ENCODE data around the gene TBXA2R. TPM values are rescaled to one million over a fixed set of nuclear protein-coding genes. Genes with fewer than 3 reads are reported as not detected.
A peak's percentile ranks its signal among the peaks of the same experiment; 100 is the strongest.

TBXA2R gene
- total and polyA plus RNA-seq, 12 donors = 1.6 to 4.0 (median 3.0) TPM

DNA sequence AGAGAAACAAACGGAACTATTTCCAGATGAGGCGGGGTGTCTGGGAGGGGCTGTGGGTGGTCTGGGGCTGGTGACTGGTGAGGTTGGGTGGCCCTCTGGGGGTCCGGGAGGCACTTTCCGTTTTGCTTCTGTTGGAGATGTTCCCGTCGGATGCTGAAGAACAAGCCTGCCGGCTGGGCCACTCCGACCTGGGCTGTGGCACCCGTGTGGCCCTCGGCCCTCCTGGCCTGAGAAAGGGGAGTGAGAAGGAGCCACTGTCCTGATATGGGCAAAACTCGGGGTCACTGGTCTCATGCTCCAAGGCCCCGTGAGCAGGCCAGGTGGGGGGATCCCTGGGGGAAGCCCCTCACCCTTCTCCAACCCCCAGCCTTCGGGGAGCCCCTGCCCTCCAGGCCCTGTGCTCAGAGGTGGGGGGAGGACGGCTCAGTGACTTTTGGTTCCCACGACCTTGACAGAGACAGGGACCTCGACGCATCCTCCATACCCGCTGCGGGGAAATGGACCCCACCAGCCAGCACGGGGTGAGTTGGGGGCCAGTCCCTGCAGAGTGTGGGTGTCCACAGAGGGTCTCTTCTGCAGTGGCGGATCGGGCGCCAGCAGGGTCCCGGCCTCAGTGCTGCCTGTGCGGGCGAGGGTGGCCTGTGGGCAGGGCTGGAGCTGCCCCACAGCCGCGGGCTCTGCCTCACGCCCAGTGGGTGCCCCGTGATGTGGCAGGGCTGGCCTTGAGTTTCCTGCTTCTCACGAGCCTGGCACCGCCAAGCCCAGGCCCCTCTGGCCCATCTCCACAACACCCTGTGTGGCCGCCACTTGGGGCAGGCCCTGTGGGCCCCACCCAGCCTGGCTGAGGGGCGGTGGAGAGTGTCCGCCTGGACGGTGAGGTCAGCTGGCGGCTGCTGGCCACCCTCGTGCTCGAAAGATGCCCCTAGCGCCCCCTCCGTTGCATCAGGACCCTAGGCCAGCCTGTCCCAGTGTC lies 4.4 kb upstream of the TBXA2R start:
- Histone ChIP-seq H3K4me1 (peaks cover 8 to 49% (median 42%) of the 10 kb centered on the region in 9 donors), H3K27me3 (peaks cover 0 to 16% (median 0%) of the 10 kb centered on the region in 7 donors), H3K4me3 (no peak overlapping the region), H3K9me3 (no peaks in the 10 kb centered on the region), H3K27ac (peak overlapping the region in 8 of 10 donors; percentile 56 to 95 (median 92)), H3K36me3 (peaks cover 0 to 49% (median 18%) of the 10 kb centered on the region in 9 donors)
- intact Hi-C loops (cut with DNase I) = loop anchor here in 3 of 10 donors (5.0 to 10.0 kb wide), 3 partner anchors 34 to 296 kb away; no protein-coding TSS in a partner anchor
- ATAC-seq (no peak), DNase-seq (peak in 1 of 2 donors; percentile 13)
- WGBS, 2 donors = 85% methylated on average over 41 of the region's 41 CpGs
- no peak for TF ChIP-seq CTCF (IDR thresholded peaks at IDR 0.05)

GRCh38 chr19:3609779-3610719 lies 3.4 kb upstream of the TBXA2R start:
- ATAC-seq = no peak
- Histone ChIP-seq H3K36me3 (peaks cover 0 to 41% (median 18%) of the 10 kb centered on the region in 9 donors), H3K4me1 (peaks cover 10 to 55% (median 45%) of the 10 kb centered on the region in 9 donors)

GRCh38 chr19:3608750-3609322 lies 2.2 kb upstream of the TBXA2R start:
- Histone ChIP-seq H3K4me1 (peaks cover 10 to 65% (median 51%) of the 10 kb centered on the region in 9 donors), H3K4me3 (no peak overlapping the region), H3K9me3 (no peaks in the 10 kb centered on the region), H3K27ac (peak overlapping the region; percentile 83 to 95 (median 91)), H3K27me3 (peaks cover 0 to 28% (median 3%) of the 10 kb centered on the region in 7 donors), H3K36me3 (peaks cover 0 to 33% (median 18%) of the 10 kb centered on the region in 9 donors)
- WGBS, 2 donors = 29 to 36% methylated on average over 21 of the region's 21 CpGs
- peak; percentile 52 to 70 for DNase-seq
- peak; percentile 5 to 67 (median 51) for ATAC-seq
- TF ChIP-seq CTCF (IDR thresholded peaks at IDR 0.05) = no peak
- intact Hi-C loops (cut with DNase I) = no loop called here

More at GRCh38 chr19:3609779-3610719, 3.4 kb upstream of the TBXA2R start:
- Histone ChIP-seq H3K27me3 (peaks cover 0 to 22% (median 2%) of the 10 kb centered on the region in 7 donors), H3K9me3 (no peaks in the 10 kb centered on the region), H3K4me3 (no peak overlapping the region), H3K27ac (peak overlapping the region in 9 of 10 donors; percentile 56 to 95 (median 92))
- intact Hi-C loops (cut with DNase I) = loop anchor here in 3 of 10 donors (5.0 to 10.0 kb wide), 3 partner anchors 33 to 295 kb away; no protein-coding TSS in a partner anchor
- TF ChIP-seq CTCF (IDR thresholded peaks at IDR 0.05) = no peak
- WGBS, 2 donors = 64 to 68% methylated on average over 24 of the region's 24 CpGs
- DNase-seq = peak in 1 of 2 donors; percentile 12

Measured in heart right ventricle (tissue), 16 donors.